Measurements from ENCODE around the gene RAB3C. TPM values are rescaled to one million over a fixed set of nuclear protein-coding genes. Genes with fewer than 3 reads are reported as not detected.

Gene RAB3C
- total RNA-seq, 1 experiment from 2014 or later, result not detected

- in situ Hi-C loops (cut with HindIII; ENCODE audit: low pct_unique_long_range_greater_than_20kb, low sequenced_read_pairs) (no loop called here), intact Hi-C loops (cut with micrococcal nuclease; ENCODE audit: unreplicated experiment) (no loop called here)
- ChIA-PET POLR2A (interaction anchor here (0.7 kb wide), 1 partner anchor 1362 kb away, joined by 3 read pairs; no protein-coding TSS in a partner anchor), CTCF (no interaction called here)
- H3K4me3 ChIP-seq (ENCODE audit: low read depth in 2 of 2, low read length in 2 of 2), result no peak overlapping the region
- DNase-seq (ENCODE audit: low read depth, low spot score) (no peak), ATAC-seq (no peak)
- no peak for TF ChIP-seq TCF7L2 (IDR thresholded peaks at IDR 0.05; ENCODE audit: low read depth, low read length)
- H3K36me3 ChIP-seq (ENCODE audit: control insufficient read depth, insufficient read depth, low read length), result no peaks in the 10 kb centered on the region
- peaks cover under 1% of the 10 kb centered on the region; the same call in 1 of the 2 replicates for H3K27me3 ChIP-seq (ENCODE audit: control insufficient read depth, insufficient read depth, low read length)
- H3K4me1 ChIP-seq (ENCODE audit: control insufficient read depth, insufficient read depth, low read length), result no peaks in the 10 kb centered on the region
- H3K27ac ChIP-seq (ENCODE audit: low read length), result no peak overlapping the region
- BruUV-seq (replicated peaks), result no TSS peak
- H3K9me3 ChIP-seq (ENCODE audit: control insufficient read depth, insufficient read depth, low read depth, low read length), result no peaks in the 10 kb centered on the region
Measured at GRCh38 chr5:58825899-58826298, 243.0 kb downstream of the RAB3C start.

- no TSS peak for BruUV-seq (replicated peaks)
- ChIA-PET CTCF (no interaction called here), POLR2A (no interaction called here)
- TF ChIP-seq SIN3A (IDR thresholded peaks at IDR 0.05; ENCODE audit: borderline replicate concordance, insufficient read depth, low read depth, low read length) (no peak), POLR2AphosphoS5 (IDR thresholded peaks at IDR 0.05; ENCODE audit: low read depth, low read length) (no peak), REST (IDR thresholded peaks at IDR 0.05; ENCODE audit: insufficient read depth in 1 of 2, low read depth in 2 of 2, low read length in 1 of 2) (no peak), TCF7L2 (IDR thresholded peaks at IDR 0.05; ENCODE audit: low read depth, low read length) (no peak), CTCF (IDR thresholded peaks at IDR 0.05) (no peak)
- H3K27me3 ChIP-seq (ENCODE audit: control insufficient read depth, insufficient read depth, low read length), result no peaks in the 10 kb centered on the region
- H3K4me1 ChIP-seq (ENCODE audit: control insufficient read depth, insufficient read depth, low read length), result no peaks in the 10 kb centered on the region
- H3K36me3 ChIP-seq (ENCODE audit: control insufficient read depth, insufficient read depth, low read length), result no peaks in the 10 kb centered on the region
- no peaks in the 10 kb centered on the region for H3K9me3 ChIP-seq (ENCODE audit: control insufficient read depth, insufficient read depth, low read depth, low read length)
- no peak overlapping the region for H3K4me3 ChIP-seq (ENCODE audit: low read depth in 2 of 2, low read length in 2 of 2)
- ATAC-seq (no peak), DNase-seq (ENCODE audit: low read depth, low spot score) (no peak)
- in situ Hi-C loops (cut with HindIII; ENCODE audit: low pct_unique_long_range_greater_than_20kb, low sequenced_read_pairs) (no loop called here), intact Hi-C loops (cut with micrococcal nuclease; ENCODE audit: unreplicated experiment) (no loop called here)
- no peak overlapping the region for H3K27ac ChIP-seq (ENCODE audit: low read length)
Measured at GRCh38 chr5:58827463-58827862, 244.6 kb downstream of the RAB3C start.

GRCh38 chr5:58828258-58828657 is 245.4 kb downstream of the RAB3C start:
- Histone ChIP-seq H3K4me3 (ENCODE audit: low read depth in 2 of 2, low read length in 2 of 2) (no peak overlapping the region), H3K27ac (ENCODE audit: low read length) (no peak overlapping the region), H3K9me3 (ENCODE audit: control insufficient read depth, insufficient read depth, low read depth, low read length) (no peaks in the 10 kb centered on the region), H3K4me1 (ENCODE audit: control insufficient read depth, insufficient read depth, low read length) (no peaks in the 10 kb centered on the region), H3K36me3 (ENCODE audit: control insufficient read depth, insufficient read depth, low read length) (no peaks in the 10 kb centered on the region), H3K27me3 (ENCODE audit: control insufficient read depth, insufficient read depth, low read length) (no peaks in the 10 kb centered on the region)
- POLR2A ChIA-PET, result no interaction called here
- no peak for DNase-seq (ENCODE audit: low read depth, low spot score)
- intact Hi-C loops (cut with micrococcal nuclease; ENCODE audit: unreplicated experiment), result no loop called here
- ATAC-seq, result no peak
- CTCF ChIA-PET, result no interaction called here
- BruUV-seq (replicated peaks), result no TSS peak
- in situ Hi-C loops (cut with HindIII; ENCODE audit: low pct_unique_long_range_greater_than_20kb, low sequenced_read_pairs), result no loop called here
- TF ChIP-seq CTCF (IDR thresholded peaks at IDR 0.05), result no peak

Data from Panc1 (cell line).